GM21360 (cell line): ENCODE results near the gene IKZF1.
A peak's percentile ranks its signal among the peaks of the same experiment; 100 is the strongest.

Experiments
- ATAC-seq: cut with Tn5 transposase; IDR thresholded peaks from one replicate; pipeline ENCODE4 v1.9.1; 2021; ENCODE audit warnings: mild to moderate bottlenecking, moderate library complexity; ENCODE audit not compliant: unreplicated experiment

Gene IKZF1

GRCh38 chr7:50369143-50370026 is 64.9 kb downstream of the IKZF1 start:
- ATAC-seq: no peak

GRCh38 chr7:50370884-50371283 is 66.4 kb downstream of the IKZF1 start:
- ATAC-seq: no peak

GRCh38 chr7:50371551-50372021 is 67.1 kb downstream of the IKZF1 start:
- ATAC-seq: no peak

- ATAC-seq: no peak
Measured at GRCh38 chr7:50372923-50373322, 68.4 kb downstream of the IKZF1 start.

- no peak for ATAC-seq
Measured at GRCh38 chr7:50376056-50376820, 71.7 kb downstream of the IKZF1 start.

- no peak for ATAC-seq
Measured at GRCh38 chr7:50377356-50377755, 72.8 kb downstream of the IKZF1 start.

GRCh38 chr7:50379082-50379481 is 74.6 kb downstream of the IKZF1 start:
- ATAC-seq: no peak

- no peak for ATAC-seq
Measured at GRCh38 chr7:50379539-50379938, 75.0 kb downstream of the IKZF1 start.

- no peak for ATAC-seq
Measured at GRCh38 chr7:50382455-50382854, 77.9 kb downstream of the IKZF1 start.

GRCh38 chr7:50387351-50387750 is 82.8 kb downstream of the IKZF1 start:
- ATAC-seq: no peak

GRCh38 chr7:50389961-50390360 is 85.4 kb downstream of the IKZF1 start:
- no peak for ATAC-seq

- no peak for ATAC-seq
Measured at GRCh38 chr7:50391386-50391785, 86.9 kb downstream of the IKZF1 start.

GRCh38 chr7:50393076-50393475 is 88.6 kb downstream of the IKZF1 start:
- ATAC-seq: no peak

GRCh38 chr7:50393547-50394252 is 89.2 kb downstream of the IKZF1 start:
- ATAC-seq: no peak

- ATAC-seq: no peak
Measured at GRCh38 chr7:50394315-50394714, 89.8 kb downstream of the IKZF1 start.

- ATAC-seq: no peak
Measured at GRCh38 chr7:50396856-50397255, 92.3 kb downstream of the IKZF1 start.

- peak; percentile 54 for ATAC-seq
Measured at GRCh38 chr7:50397320-50397970, 92.9 kb downstream of the IKZF1 start.

GRCh38 chr7:50397971-50398324 is 93.4 kb downstream of the IKZF1 start:
- no peak for ATAC-seq

GRCh38 chr7:50399206-50399605 is 94.7 kb downstream of the IKZF1 start:
- no peak for ATAC-seq

- ATAC-seq: no peak
Measured at GRCh38 chr7:50399635-50400034, 95.1 kb downstream of the IKZF1 start.

GRCh38 chr7:50400114-50400513 is 95.6 kb downstream of the IKZF1 start:
- no peak for ATAC-seq
